ENCODE data around the gene S1PR3. TPM values are rescaled to one million over a fixed set of nuclear protein-coding genes. Genes with fewer than 3 reads are reported as not detected.

S1PR3 gene
- total and polyA plus RNA-seq, 9 of the 15 experiments (the other 6 are each of a cell fraction or from before 2014, with no cell fraction given): 0.03 to 2.0 (median 0.29) TPM

DNA sequence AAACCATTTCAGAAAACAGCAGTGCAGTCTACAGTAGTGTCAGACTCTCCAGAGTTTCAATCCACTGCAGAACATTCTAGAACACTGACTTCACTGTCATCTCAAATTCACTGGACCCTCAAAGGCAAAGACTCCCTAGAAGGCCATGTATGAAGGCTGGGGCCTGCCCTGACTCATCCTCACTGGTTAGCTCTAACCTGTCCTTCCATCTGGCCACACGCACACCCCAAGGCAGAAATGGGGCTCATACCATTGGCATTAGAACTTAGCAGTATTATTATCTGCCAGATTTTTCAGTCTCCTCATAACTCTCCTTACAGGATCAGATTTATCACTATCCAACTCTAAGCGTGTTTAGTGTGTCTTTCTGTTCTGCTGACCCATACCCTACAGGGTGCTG, 20.4 kb downstream of the S1PR3 start (continued):
- TF ChIP-seq, protein P1, sequence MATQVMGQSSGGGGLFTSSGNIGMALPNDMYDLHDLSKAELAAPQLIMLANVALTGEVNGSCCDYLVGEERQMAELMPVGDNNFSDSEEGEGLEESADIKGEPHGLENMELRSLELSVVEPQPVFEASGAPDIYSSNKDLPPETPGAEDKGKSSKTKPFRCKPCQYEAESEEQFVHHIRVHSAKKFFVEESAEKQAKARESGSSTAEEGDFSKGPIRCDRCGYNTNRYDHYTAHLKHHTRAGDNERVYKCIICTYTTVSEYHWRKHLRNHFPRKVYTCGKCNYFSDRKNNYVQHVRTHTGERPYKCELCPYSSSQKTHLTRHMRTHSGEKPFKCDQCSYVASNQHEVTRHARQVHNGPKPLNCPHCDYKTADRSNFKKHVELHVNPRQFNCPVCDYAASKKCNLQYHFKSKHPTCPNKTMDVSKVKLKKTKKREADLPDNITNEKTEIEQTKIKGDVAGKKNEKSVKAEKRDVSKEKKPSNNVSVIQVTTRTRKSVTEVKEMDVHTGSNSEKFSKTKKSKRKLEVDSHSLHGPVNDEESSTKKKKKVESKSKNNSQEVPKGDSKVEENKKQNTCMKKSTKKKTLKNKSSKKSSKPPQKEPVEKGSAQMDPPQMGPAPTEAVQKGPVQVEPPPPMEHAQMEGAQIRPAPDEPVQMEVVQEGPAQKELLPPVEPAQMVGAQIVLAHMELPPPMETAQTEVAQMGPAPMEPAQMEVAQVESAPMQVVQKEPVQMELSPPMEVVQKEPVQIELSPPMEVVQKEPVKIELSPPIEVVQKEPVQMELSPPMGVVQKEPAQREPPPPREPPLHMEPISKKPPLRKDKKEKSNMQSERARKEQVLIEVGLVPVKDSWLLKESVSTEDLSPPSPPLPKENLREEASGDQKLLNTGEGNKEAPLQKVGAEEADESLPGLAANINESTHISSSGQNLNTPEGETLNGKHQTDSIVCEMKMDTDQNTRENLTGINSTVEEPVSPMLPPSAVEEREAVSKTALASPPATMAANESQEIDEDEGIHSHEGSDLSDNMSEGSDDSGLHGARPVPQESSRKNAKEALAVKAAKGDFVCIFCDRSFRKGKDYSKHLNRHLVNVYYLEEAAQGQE (IDR thresholded peaks at IDR 0.05; ENCODE audit: borderline replicate concordance): no peak
- TF ChIP-seq, protein P1 (CRISPR knock-in tag; IDR thresholded peaks at IDR 0.05; ENCODE audit: low read depth): no peak
